ENCODE results near the gene SPATA17.

The SPATA17 gene

DNA sequence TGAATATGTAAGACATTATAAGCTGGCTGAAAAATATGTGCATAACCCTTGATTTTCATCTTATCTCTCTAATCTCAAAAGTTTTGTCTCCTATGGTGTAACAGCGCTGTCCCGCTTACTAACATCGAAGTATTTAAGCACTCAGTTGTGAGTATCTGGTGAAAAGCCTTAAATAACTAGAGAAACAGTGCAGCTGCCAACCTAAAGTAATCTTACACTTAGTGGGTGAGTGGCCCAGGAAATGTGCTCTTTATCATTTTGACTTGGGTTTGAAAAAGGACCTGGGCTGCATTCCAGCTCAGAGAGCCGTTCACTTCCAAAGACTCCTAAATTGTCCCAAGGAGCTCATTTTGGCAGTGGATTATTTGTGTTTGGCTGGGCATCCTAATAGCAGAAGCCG lies 225.9 kb downstream of the SPATA17 start:
- no peak for DNase-seq

DNA sequence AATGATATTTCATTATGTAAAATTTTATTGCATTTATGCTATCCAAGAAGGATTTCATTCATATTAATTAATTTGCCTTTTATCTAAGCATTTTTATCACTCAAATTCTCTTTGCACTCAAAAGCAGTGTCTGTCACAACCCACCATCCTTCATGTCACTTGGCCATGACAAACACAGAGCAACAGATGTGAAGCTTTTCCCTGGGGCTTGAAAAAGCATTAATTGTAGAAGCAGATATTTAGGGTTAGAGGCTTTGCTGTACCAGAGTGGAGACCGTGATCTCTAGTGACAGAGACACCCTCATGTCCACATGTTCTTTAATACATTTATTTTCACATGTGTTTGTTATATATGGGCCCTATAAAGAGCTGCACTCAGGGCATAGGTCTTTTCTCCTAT lies 230.5 kb downstream of the SPATA17 start:
- no peak for DNase-seq

DNA sequence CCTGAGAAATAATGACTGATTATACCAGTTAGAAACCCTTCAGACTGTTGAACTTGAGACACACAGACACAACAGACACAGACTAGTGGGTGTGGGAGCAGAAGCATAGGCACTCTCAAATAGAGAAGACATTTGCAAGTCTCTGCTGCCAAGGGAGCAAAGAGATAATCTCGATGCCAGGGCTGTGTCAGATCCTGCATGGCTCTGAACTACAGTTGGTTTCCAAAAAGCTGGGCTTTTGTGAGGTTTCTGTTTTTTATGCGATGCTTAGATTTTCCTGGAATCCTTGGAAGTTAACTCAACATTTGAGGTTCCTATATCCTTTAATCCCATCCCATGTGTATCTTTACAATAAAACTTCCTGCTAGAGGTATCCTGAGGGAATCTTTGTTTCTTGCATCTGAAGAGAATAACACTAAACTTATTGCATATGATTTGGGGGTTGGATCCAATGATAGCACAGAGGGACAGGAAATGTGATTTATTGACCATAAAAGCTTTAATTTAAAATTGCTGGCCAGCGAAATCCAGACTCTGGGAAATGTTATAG lies 236.4 kb downstream of the SPATA17 start:
- DNase-seq: no peak

- no peak for DNase-seq
Observed at GRCh38 chr1:217871955-217872354, 240.8 kb downstream of the SPATA17 start.

- DNase-seq: no peak
Observed at GRCh38 chr1:217875229-217875628, 244.1 kb downstream of the SPATA17 start.

DNA sequence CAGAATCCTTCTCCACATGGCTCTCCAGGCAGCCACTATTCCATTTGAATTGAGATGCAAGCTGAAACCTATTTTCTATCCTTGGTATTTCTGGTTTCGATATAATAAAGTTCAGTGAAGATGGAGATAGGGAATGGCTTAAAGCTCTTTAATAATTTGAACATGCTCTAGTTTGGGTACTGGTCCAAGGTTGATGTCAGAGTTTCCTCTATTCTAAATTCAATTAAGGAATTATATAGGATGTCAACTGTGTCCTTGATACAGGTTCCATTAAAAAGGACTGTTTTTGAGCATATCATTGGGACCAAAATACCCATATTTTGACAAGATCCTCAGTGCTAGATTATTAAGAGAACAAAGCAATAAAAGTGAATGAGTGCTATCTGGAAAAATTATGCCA lies 245.3 kb downstream of the SPATA17 start:
- DNase-seq: no peak

DNA sequence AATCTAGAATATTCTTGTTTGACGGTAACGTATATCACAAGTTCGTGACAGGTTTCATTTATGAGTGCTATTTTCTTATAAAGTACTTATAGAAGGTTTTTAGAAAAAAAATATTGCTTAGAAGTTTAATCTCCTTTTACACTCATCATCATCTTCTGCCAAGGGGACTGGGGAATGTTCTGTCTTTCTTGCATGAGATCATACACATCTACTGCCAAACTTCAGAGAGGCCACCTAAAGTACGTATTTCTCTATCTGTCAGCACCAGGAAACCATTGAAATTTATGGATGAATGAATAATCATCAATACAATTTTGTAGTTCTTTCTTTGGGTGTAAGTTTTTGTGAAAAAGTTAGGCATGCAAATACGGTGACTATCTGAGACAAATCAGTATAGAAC lies 245.8 kb downstream of the SPATA17 start:
- no peak for DNase-seq

- DNase-seq: no peak
Observed at GRCh38 chr1:217881131-217881543, 250.0 kb downstream of the SPATA17 start.

DNA sequence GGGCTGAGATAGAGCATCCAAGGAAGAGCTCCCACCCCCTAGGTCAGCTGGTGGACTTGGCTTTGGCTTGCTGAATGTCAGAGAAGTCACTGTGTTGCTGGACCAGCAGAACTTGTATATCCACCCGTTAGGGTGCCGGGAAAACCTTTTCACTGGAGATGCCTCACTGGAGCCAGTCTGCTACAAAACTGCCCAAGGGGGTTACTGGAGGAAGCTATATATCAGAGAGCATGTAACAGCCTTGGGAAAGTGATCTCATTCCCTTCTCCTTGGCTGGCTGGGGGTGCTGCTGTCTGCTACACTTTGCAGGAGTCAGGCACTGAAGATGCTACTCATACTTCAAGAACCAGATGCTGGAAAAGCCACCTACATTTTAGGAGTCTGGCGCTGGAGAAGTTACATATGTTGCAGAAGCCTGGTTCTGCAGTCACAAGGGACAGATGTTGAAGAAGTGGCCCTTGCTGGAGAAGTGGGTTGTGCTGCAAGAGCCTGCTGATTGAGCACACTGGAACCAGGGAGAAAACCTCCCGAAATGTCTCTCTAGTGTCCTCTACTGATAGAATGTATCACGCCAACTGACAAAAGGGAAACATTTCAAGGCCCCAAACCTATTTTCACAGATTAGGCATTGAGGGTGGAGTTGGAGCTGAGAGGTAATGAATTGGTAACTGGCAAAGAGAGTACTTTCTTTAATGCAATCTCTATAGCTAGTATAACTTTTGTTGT lies 250.6 kb downstream of the SPATA17 start:
- no peak for DNase-seq

DNA sequence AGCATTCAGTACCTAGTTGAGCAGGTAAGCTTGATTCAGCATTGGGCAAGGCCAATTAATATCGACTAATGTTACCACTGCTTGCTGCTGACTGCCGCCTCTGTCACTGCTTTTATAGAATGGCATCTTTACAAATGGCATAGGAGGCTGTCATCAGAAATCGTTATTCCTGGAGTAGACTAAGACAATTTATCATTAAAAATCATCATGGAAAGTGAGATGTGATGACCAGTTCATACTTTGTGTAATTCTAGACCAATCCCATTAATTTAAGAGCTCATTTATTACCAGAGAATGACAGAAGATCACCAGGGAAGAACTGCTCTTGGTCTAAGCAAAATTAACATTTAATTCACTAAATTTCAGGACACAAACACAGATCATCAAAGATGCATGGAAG lies 254.0 kb downstream of the SPATA17 start:
- DNase-seq: no peak

- no peak for DNase-seq
Observed at GRCh38 chr1:217888328-217888727, 257.2 kb downstream of the SPATA17 start.

DNA sequence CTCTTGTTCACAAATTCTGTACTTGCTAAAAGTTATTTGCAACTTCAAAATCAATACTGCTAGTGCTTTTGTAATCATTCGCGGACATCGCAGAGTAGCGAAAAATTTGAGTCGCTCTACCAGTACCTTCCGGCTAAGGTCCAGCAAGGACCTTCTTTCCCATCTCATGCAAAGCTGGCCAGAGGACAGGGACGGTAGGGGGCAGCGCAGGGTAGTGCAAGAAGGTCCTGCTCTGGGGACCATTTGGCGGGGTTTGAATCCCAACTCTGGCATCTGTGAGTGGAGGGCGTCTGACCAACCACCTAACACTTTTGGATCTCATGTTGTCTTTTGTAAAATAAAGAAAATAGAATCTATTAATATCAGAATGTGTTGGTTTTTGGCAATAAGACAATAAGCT lies 258.3 kb downstream of the SPATA17 start:
- DNase-seq: no peak

GRCh38 chr1:217891966-217892365 lies 260.8 kb downstream of the SPATA17 start:
- DNase-seq: no peak

DNA sequence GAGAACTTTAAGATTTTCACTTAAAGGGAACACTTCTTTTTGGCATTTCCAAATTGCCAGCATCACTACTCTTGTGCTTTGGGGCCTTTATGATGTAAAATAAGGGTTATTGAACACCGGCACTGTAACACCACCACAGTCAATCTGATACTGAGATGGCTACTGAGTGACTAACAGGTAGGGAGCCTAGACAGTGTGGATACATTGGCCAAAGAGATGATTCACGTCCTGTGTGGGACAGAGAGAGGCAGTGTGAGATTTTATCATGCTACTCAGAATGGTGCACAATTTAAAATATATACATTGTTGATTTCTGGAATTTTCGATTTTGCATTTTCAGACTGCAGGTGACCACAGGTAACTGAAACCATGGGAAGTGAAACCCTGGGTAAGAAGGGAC lies 261.6 kb downstream of the SPATA17 start:
- no peak for DNase-seq

- DNase-seq: no peak
Observed at GRCh38 chr1:217895841-217896240, 264.7 kb downstream of the SPATA17 start.

DNA sequence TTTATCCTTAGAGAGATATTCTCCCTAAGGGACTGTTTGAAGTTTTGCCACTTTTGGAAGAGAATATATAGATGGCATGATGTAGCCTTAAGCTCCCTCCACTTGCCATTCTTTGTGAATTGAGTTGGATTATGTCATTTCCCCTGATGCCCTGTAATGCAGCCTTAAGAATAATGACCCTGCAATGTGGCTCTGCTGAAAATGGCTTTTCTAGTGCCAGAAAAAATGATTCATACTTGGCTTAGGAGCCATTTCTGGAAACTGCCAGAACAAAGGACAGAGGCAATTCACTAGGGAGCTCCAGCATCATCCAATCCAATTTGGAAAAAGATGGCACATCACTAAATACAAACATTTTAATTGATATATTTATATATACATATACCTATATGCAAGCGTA lies 265.3 kb downstream of the SPATA17 start:
- no peak for DNase-seq

DNA sequence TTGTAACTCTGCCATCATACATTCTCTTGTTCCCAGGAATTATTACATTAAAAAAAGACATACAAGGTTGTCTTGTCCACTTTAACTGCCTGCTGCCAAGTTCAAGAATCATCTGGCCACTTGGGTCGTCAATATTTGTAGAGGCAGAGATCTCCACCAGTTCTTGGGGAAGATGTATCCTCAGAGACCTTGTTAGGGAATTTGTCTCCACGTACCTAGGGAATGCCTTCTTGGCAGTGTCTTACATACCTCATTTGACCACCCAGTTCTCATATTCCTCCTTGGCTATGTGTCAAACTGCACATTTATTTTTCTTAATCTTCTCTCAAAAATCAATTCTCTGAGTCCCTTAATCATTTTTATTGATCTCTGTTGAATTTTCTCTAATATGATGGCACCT lies 266.0 kb downstream of the SPATA17 start:
- no peak for DNase-seq

GRCh38 chr1:217899614-217900013 lies 268.5 kb downstream of the SPATA17 start:
- DNase-seq: no peak

DNA sequence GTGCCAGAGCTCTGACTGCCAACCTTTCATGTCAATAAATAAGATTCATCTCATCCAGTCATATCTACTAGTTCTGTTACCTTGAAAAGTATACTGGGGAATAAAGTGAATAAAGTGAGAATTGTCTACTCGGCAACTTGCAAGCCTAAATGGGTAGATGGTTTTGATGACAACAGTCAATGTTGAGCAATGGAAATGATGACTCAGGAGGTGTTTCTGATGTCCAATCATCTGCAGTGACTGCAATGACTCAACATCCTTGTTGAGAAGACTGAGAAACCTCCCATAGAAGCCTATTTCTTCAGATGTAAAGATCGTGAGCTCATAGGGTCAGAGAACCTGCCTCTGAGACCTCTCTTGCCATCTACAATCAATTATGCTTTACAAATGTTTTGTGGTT lies 276.4 kb downstream of the SPATA17 start:
- peak in 1 of 4 experiments; percentile 3 for DNase-seq

DNA sequence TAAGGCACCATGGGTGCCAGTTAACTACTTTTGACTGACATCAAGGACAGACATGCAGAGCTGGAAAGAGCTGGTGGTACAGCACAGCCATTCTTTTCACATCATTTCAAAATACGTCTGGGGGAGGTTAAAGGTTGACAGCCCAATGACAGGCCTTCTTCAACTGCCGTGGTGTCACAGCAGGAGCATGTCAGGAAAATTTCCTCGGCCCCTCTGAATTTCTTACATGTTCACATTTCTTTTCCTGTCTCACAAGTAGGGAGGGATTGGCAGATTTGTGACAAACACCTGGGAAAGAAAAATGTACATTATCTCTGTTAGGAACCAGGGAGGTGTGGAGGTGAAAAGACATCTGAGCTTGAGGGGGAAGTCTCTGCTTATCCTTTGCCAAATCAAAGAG lies 279.1 kb downstream of the SPATA17 start:
- DNase-seq: no peak

DNA sequence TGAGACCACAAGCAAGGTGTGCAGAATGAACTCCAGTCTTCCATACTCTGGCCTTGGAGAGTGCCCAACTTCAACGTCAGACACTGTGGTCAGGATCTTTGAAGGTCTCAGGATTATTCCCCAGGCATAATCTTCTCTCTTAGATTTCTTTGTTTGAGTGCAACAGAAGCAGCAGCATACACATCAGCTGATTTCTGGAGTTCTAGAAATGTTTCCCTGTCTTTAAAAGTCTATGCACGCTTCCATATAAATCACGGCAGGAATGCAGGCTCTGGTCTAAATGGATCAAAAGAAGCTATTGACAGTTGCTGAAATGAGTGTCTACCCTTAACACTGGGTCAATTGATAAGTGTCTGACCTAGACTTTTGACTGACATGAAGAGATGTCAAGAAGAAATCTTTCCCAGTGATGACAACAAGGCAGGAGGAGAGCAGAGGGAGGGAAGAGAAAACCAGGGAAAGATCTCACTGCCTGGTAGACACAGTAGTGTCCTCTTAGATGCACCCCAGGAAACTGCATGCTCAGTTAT lies 279.7 kb downstream of the SPATA17 start:
- DNase-seq: no peak

DNA sequence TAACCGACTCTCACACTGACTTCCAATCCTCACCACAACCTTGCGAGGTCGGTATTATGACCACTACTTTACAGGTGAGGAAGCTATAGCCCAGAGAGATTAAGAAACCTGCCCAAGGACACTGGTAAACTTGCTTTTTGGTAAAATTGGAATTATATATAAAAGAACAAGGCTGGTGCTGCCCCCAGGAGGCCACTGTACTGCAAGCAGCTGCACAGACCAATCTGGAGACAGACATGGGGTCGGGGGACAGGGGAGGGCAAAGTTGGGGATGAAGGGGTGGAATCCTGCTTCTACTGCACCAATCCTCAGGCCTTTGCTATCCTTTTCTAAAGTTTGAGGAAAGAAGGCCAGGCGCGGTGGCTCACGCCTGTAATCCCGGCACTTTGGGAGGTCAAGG lies 280.8 kb downstream of the SPATA17 start:
- no peak for DNase-seq

DNA sequence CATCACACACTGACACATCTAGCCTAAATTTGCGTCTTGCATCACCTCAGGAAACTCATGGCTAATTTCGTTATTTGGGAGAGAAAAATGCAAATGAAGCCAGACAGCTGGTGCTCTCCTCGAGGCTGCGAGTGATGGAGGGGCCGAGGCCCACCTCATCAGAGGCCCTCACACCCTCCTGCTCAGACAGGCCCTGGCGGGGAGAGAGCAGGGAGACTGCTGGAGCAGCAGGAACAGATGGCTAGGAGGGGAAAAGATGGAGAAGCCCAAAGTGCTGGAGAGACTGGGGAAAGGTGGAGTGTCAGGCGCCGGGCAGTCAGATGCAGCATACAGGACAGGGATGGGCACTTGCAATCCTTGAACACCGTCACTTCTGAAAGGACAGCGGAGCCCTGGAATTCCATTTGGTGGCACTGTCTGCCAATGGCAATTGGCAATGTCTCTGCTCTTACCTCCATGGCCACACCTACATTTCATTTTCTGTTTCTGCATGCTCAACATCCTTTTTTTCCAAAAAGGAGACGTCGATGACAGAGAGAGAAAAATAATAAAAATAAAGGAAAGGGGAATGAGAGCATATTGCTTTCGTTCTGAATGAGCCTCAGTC lies 286.2 kb downstream of the SPATA17 start:
- no peak for DNase-seq

Data from suppressor macrophage (primary cell).